ENCODE measurements around the gene MCRIP2.
"Not testable (repeated sequence)": the region's sequence is repeated elsewhere in the genome, so short reads cannot be mapped to it uniquely, and the experiment has no call there.

MCRIP2 gene, protein sequence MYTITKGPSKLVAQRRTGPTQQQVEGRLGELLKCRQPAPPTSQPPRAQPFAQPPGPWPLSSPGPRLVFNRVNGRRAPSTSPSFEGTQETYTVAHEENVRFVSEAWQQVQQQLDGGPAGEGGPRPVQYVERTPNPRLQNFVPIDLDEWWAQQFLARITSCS

DNA sequence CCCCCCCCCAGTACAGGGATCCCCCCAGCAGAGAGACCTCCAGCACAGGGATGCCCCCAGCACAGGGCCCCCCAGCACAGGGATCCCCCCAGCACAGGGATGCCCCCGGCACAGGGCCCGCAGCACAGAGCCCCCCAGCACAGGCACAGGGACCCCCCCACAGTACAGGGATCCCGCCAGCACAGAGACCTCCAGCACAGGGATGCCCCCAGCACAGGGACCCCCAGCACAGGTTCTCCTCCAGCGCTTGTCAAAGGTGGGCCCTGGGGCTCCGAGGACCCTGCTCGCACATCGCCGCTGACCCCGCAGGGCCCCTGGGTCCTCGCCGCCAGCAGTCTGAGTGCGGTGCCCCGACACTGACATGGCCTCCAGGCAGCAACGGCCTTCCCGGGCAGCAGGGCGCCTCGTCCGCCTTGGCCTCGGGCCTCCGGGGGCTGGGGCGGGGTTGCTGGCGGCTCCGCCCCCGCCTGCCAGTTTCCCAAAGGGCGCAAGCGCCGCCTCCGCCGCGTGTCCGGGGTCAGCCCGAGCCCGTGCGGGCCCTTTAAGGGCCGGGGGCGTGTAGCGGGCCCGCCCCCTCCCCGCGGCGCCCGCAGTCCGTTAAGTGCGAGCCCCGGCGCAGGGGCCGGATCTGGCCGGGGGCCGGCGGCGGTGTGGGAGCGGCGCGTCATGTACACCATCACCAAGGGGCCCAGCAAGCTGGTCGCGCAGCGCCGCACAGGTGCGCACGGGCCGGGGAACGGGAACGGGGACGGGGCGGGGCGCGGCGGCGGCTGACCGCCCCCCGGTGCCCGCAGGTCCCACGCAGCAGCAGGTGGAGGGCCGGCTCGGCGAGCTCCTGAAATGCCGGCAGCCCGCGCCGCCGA is at the start of gene MCRIP2:
MCRIP2 (plus strand) TSS at position 503 of the 863 bp plus-strand sequence; CDS start at position 667, 164 bp downstream.
- DNase-seq (ENCODE audit: low read depth) = peak; percentile 69

DNA sequence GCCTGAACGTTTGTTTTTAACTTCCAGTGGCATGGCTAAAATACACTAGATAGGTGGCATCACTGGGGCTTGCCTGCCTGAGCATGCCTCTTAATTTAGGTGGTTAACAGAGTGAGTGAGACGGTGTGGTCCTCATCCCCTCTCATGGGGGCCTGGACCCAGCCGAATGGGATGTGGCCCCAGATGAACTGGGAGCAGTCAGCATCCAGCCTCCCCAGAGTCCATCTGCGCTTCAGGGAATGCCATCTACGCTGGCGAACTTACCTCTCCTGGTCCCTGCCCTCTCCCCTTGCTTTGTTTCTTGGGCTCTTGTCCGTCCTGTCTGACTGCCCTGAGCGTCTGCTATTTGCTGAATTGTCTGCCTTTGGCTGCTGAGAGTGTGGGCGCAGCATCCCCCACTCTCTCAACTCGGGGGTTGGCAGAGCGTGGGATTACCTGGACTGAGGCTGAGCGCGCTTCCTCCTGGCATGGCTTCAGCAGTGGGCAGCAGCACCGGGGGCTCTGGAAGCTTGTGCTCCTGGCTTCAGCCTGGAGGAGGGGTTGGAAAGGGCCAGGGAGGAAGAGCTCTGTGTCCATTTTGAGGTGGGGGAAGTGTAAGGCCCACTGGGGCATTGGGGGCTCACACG is 49.6 kb upstream of the MCRIP2 start:
- no peak for DNase-seq (ENCODE audit: low read depth)

DNA sequence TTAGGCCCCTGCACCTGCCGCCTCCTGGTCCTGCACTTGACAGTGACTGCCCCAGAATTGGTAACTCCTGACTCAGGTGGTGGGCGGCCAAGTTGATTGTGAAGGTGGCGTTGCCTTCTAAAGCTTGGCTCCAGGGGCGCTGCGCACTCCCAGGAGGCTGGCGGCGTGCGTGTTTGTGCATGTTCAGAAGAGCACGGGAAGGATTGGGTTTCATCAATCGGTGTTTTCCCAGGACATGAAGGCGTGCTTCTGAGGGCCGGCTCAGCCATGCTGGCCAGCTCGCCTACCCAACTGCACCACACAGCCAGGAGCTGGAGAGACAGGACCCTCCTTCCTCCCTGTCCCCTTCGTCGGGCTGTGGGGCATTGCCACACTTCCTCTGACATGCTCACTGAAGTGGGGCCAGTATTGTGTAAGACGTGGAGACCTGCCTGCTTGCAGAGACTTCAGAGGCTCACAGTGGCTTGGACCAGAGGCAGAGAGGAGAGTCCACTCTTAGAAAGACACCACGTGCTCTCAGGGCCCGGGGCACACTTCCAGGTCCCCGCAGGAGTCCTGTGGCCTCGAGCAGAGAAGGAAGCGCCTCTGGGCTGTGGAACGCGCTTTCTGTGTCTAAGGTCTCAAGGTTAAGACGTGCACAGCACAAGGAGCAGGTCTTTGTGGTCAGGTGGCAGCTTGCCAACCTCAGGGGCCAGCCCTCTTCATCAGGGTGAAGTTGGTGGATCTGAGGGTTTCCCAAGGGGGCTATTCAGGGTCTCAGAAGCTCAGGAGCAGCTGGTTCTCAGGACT is 48.9 kb upstream of the MCRIP2 start:
- no peak for DNase-seq (ENCODE audit: low read depth)

DNA sequence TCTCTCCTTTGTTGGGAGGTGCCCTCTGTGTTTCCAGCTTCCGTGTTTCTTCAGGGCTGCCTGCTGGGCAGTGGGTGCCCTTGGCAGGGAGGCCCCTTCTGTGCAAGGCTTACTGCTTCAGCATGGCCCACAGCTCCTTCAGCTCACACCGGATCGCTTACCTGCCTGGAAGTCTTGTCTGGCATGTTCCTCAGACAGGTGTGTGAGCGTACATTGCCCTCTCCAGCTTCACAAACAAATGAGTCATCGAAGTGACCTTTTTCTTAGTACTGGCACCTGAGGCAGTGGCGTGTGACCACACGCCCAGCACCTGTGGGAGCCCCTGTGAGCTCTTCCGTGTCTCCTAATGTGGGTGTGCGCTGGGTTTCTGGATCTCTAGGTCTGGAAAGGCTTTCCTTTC is 48.2 kb upstream of the MCRIP2 start:
- no peak for DNase-seq (ENCODE audit: low read depth)

DNA sequence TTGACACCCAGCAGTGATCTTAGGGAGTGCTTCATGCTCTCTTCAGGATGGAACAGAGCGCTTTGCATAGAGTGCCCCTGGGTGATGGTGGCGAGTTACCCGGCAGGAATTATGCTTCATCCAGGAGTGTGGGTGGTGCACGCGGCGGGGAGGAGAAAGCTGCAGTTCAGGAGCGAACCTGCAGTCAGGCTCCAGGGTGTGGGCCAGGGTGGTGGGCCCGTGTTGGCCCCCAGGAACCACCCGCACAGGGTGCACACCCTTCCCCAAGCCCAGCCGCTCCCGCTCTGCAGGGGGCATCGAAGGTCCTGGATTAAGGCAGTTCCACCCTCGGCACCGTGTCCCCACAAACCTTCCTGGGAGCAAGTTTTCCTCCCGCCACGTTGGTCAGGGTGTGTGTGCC is 47.8 kb upstream of the MCRIP2 start:
- no peak for DNase-seq (ENCODE audit: low read depth)

DNA sequence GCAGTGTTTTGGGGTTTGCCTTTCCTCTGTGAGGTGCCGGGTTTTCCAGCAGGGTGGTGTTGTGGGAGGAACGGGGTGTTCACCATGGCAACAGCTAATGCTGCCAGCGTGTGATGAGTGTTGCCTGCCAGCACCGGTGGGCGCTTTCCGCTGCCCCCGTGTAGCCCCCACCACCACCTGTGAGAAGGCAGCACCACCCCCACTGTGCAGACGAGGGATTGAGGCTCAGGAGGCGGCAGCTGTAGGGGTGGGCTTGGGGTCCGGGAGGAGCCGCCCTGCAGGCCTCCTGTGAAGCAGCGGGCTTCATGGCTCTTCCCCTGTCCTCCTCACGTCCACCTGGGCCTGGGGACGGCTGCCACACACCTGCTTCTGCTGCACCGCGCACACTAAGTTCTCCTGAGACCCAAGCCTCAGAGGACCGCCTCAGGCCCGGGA is 46.5 kb upstream of the MCRIP2 start:
- DNase-seq (ENCODE audit: low read depth) = no peak

DNA sequence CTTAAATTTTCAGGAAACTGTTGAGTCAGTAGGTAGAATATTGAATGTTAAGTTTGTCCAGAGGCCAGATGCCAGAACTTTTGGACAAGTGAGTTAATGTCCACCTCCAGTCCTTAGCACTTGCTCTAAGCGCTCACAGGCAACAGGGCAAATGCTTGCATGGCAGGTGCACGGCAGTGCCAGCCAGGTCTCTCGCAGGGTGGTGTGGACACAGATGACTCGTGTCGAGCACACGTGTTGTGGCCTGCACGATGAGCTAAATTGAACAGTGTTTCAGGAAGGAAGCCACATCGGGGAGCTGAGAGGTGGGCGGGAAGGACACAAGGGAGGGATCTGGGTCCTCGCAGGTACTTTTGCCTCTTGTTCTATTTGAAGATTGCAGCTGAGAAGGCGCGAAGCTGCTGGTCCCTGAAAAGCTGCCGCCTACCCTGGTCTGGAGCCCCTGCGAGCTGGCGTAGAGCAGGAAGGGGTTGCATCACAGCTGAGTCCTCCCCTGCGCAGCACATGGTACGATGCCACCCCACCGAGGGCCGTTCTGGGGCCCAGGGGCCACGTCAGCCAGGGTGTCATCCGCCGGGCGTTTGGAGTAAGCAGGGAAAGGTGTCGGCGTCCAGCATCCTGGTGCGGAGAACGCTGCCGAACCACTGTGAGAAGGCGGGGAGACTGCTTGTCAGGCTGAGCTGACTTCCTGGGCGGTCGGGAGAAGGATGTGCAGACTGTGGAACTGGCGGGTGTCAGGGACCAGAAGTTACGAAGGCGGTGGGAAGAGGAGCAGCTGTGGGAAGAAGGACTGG is 45.5 kb upstream of the MCRIP2 start:
- DNase-seq (ENCODE audit: low read depth) = no peak

DNA sequence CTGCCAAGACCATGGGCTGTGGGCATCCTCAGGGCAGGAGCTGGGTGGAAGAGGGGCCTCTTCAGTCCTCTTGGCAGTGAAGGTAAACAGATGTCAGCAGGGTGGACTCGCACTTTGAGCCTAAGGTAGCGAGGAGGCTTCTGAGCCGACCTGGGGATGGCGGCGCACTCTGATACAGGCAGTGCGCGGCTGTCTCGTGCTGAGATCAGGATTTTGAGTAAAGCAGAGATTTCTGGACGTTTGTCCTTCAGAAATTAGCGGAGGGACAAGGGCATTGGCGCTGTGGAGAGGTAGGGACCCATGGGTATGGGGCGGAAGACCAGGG is 44.9 kb upstream of the MCRIP2 start:
- no peak for DNase-seq (ENCODE audit: low read depth)

DNA sequence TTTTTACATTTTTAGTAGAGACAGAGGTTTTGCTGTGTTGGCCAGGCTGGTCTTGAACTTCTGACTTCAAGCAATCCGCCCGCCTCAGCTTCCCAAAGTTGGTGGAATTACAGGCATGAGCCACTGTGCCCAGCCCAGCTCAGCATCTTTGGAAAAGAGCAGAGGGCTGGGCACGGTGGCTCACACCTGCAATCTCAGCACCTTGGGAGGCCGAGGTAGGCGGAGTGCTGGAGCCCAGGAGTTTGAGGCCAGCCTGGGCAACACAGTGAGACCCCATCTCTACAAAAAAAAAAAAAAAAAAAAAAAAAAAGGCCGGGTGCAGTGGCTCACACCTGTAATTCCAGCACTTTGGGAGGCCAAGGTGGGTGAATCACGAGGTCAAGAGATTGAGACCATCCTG is 44.0 kb upstream of the MCRIP2 start:
- DNase-seq (ENCODE audit: low read depth) = not testable (repeated sequence)

DNA sequence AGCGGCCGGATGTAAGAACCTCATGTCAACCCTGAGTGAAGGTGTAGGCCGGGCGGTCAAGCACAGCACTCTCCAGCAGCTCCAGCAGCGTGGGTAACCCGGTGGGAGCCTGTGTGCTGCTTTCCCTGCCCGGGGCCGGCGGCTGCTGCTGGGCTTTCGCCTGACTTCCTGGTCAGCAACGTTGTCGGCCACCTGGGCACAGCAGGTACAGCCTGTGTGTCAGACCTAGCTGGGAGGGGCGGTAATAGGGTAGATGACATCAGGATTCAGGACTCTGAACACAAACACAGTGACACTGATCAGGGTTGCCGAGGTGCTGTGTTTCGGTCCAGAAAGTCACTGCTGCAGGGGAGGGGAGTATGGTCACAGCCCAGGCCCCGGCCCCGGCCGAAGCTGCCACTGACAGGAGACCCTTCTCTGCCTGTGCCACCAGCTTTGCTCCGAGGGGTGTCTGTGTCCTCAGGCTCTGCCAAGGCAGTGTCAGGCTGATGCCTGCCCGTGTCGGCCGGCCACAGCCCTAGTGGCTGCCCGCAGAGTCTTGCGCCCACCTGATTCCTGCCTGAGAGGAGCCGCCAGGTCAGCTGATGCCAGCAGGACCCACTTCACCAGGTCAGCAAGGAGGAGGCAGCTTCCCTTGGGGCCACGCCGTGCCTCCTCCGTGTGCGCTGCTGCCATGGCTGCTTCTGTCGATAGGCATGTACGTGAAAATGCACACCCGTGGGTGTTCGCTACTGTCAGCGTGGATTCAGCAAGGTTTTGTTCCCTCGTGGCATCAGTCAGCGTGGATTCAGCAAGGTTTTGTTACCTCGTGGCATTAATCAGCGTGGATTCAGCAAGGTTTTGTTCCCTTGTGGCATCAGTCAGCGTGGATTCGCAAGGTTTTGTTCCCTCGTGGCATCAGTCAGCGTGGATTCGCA is 42.5 kb upstream of the MCRIP2 start:
- DNase-seq (ENCODE audit: low read depth) = no peak

DNA sequence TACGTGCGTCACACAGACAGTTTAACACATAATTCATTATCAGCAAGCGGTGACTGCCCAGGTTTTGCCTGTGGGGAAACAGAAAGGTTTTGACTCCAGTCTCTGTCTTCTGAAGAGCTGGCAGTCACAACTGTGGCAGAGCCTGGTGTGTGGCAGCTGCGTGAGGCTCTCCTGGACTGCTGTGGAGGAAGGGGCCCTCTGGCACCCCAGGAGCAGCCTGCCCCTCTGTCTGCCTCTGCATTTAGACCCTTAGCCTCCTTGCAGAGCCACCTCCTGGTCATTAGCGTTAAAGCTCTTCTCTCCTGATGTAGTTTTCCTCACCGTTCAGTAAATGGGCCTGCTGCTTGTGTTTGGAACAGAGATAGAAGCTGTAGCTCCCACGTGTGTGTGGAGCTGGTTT is 40.8 kb upstream of the MCRIP2 start:
- DNase-seq (ENCODE audit: low read depth) = no peak

DNA sequence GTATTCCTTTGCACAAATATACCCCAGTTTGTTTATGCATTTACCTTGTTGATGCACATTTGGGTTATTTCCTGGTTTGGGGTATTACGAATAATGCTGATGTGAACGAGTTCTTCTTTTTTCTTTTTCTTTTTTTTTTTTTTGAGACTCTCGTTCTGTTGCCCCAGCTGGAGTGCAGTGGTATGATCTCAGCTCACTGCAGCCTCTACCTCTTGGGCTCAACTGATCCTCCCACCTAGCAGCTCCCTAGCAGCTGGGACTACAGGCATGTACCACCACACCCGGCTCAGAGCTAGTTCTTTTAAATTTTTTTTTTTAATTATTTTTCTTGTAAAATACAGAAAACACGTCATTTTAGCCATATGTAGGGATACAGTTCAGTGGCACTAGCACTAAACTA is 37.7 kb upstream of the MCRIP2 start:
- no peak for DNase-seq (ENCODE audit: low read depth)

DNA sequence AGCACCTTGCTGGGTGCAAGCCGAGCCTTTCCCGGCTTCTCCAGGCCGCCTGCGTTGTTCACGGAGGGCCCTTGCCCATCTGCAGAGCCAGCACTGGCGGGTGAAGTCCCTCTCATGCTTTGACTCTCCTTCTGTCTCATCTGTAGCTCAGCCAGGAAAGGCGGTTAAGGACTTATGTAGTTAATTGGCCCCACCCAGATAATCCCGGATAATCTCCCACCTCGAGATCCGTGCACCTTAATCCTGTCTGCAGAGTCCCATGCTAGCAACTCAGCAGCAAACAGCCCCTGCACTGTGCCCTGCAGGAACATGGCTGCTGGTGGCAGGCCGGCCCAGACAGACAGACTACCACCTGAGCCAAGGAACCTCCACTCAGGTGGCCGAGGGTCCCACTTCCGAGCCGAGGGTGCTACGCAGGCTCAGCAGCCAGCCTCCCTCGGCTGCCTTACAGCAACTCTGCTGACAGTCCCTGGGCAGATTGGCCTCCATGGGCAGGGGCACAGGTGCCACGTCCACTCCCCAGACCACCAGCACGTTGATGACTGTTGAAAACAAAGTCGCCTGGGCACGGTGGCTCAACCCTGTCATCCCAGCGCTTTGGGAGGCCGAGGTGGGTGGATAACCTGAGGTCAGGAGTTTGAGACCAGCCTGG is 34.8 kb upstream of the MCRIP2 start:
- DNase-seq (ENCODE audit: low read depth) = no peak

DNA sequence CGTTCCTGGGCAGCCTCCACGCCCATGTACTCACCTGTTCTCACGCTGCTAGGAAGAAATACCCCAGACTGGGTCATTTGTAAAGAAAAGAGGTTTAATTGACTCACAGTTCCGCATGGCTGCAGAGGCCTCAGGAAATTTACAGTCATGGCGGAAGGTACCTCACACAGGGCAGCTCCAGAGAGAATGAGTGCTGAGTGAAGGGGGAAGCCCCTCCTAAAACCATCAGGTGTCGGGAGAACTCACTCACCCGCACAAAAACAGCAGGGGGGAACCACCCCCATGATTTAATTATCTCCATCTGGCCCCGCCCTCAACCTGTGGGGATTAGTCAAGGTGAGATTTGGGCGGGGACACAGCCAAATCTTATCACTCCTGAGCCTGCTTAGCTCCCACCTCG is 33.6 kb upstream of the MCRIP2 start:
- peak; percentile 30 for DNase-seq (ENCODE audit: low read depth)

DNA sequence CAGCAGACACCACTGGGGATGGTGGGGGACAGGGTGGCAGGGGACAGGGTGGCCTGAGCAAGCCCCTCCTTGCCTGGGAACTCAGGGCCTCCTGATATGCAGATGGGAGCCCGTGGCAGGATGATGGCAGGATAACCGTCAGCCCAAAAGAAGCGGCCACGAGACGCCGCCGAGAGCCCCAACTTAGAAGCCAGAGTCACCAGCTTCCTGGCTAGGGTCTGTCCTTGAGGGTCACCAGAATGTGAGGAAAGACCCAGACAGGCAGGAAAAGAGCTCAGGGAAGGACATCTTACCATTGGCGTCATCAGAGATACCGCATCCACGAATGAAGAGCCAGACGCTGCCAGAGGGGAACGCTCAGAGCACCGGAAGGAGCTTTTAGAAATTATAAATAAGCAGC is 32.3 kb upstream of the MCRIP2 start:
- no peak for DNase-seq (ENCODE audit: low read depth)

DNA sequence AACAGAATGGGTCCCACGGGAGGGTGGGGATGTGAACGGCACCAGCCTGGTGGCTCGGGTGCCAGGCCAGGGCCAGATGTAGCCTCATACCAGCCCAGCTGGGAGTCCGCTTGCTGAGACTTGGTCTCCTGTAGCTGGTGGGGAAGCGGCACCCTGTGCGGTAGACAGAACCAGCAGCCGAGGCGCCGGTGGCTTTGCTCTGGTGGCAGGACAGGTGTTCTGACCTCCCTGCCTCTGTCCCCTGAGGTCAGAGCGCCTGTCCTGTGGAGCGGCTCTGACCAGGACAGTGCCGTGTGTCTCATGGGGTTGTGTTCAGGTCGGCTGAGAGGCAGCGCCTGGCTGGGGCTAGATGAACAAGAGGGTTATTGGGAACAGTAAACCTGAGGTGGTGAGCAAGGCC is 31.6 kb upstream of the MCRIP2 start:
- no peak for DNase-seq (ENCODE audit: low read depth)

DNA sequence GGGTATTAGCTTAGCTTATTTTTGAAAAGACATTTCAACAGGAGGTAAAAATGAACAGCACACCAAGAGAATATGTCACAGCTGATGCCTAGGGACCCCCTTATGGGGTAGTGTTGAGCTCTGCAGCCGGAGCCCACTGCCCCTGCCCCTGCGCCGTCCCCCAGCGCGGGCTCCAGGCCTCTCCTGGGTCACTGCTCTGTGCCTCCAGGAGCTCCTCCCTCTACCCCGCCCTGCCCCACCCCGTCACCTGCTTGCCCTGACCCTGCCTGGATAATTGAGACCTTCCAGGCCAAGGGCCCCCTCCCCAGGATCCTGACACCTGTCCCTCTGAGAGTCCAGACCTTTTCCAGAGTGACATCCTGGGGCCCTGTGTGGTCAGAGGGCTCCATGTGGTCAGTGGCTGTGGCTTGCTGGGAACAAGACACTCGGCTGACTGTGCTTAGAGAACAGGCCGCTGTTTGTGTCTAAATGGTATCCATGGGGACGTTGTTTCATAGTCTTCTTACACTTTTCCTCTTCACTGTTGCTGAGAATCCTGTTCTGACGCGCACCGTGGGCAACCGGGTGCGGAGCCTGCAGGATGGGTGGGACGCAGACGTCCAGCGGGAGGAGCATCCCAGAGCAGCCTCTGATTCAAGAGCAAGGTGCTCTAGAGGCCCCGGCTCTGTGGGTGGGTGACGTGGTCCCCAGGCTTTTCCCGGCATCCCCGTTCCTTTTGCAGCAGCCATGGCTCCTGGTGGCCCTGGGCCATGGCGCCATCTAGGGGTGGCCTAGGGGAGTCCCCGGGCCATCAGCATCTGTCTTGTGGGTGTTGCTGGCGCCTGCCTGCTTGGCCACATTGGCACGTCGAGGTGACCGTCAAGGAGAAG is 30.9 kb upstream of the MCRIP2 start:
- peak; percentile 47 for DNase-seq (ENCODE audit: low read depth)

DNA sequence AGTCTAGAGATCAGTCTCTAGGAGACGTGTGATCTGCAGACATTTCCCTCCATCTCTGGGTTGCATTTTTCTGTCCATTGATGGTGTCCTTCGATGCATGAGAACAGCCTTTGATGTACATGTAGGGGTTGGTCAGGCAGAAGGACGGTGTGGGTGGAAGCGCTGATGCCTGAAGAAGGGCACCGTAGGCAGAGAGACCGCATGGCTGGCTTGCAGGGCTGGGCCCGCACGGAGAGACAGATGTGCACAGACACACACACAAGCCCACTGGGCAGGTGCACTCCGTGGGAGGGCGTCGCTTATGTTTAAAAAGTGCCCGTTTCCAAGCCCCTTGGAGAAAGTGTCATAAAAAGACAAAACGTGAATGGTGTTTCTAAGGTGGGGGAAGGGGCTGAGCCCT is 26.5 kb upstream of the MCRIP2 start:
- DNase-seq (ENCODE audit: low read depth) = no peak

All from activated T-cell treated with anti-CD3 and anti-CD28 coated beads for 24 hours (primary cell).